ENCODE measurements around the gene MRPL49. TPM values are rescaled to one million over a fixed set of nuclear protein-coding genes. Genes with fewer than 3 reads are reported as not detected.
A peak's percentile ranks its signal among the peaks of the same experiment; 100 is the strongest.

Gene MRPL49
- total RNA-seq, 6 donors from 2014 or later: 15.7 to 78.6 (median 57.1) TPM

- H3K4me3 ChIP-seq: no peak overlapping the region
- H3K36me3 ChIP-seq: peaks cover 37 to 65% (median 63%) of the 10 kb centered on the region in 4 donors
- H3K27ac ChIP-seq: no peak overlapping the region
- 85 to 97% methylated on average over 3 of the region's 3 CpGs for WGBS, 2 donors
- DNase-seq (no peak), ATAC-seq (ENCODE audit: low FRiP score in 2 of 2) (no peak)
- TF ChIP-seq POLR2AphosphoS5 (IDR thresholded peaks at IDR 0.05) (no peak), EP300 (IDR thresholded peaks at IDR 0.05) (no peak), POLR2A (IDR thresholded peaks at IDR 0.05) (no peak), CTCF (IDR thresholded peaks at IDR 0.05) (no peak)
- H3K27me3 ChIP-seq: no peaks in the 10 kb centered on the region
- peaks cover 24 to 33% (median 27%) of the 10 kb centered on the region in 4 donors for H3K4me1 ChIP-seq
- no peaks in the 10 kb centered on the region for H3K9me3 ChIP-seq
These were observed 9.3 kb downstream of the MRPL49 start for GRCh38 chr11:65131417-65131776.

GRCh38 chr11:65131895-65132237 lies 9.7 kb downstream of the MRPL49 start:
- peak overlapping the region in 1 of 4 donors; percentile 97 for H3K27ac ChIP-seq
- peaks cover 37 to 60% (median 58%) of the 10 kb centered on the region in 4 donors for H3K36me3 ChIP-seq
- no peaks in the 10 kb centered on the region for H3K27me3 ChIP-seq
- no peaks in the 10 kb centered on the region for H3K9me3 ChIP-seq
- TF ChIP-seq POLR2A (IDR thresholded peaks at IDR 0.05): no peak
- TF ChIP-seq CTCF (IDR thresholded peaks at IDR 0.05): no peak
- no peak for TF ChIP-seq EP300 (IDR thresholded peaks at IDR 0.05)
- TF ChIP-seq POLR2AphosphoS5 (IDR thresholded peaks at IDR 0.05): no peak
- H3K4me3 ChIP-seq: no peak overlapping the region
- H3K4me1 ChIP-seq: peaks cover 24 to 33% (median 27%) of the 10 kb centered on the region in 4 donors
- WGBS, 2 donors: 85 to 100% methylated on average over 2 to 6 of the region's 6 CpGs
- ATAC-seq (ENCODE audit: low FRiP score in 2 of 2) (no peak), DNase-seq (no peak)

- Histone ChIP-seq H3K27me3 (no peaks in the 10 kb centered on the region), H3K4me3 (peak overlapping the region in 3 of 4 donors; percentile 67 to 98 (median 86)), H3K36me3 (peaks cover 32 to 55% (median 53%) of the 10 kb centered on the region in 4 donors), H3K4me1 (peaks cover 24 to 33% (median 27%) of the 10 kb centered on the region in 4 donors), H3K9me3 (no peaks in the 10 kb centered on the region), H3K27ac (peak overlapping the region in 3 of 4 donors; percentile 97 to 99 (median 98))
- DNase-seq (no peak), ATAC-seq (ENCODE audit: low FRiP score in 2 of 2) (no peak)
- WGBS, 2 donors: 70 to 74% methylated on average over 6 to 10 of the region's 10 CpGs
- no peak for TF ChIP-seq CTCF (IDR thresholded peaks at IDR 0.05)
- TF ChIP-seq POLR2A (IDR thresholded peaks at IDR 0.05): no peak
- no peak for TF ChIP-seq EP300 (IDR thresholded peaks at IDR 0.05)
- no peak for TF ChIP-seq POLR2AphosphoS5 (IDR thresholded peaks at IDR 0.05)
These were observed 10.3 kb downstream of the MRPL49 start for GRCh38 chr11:65132238-65132987.

GRCh38 chr11:65132988-65133700 lies 11.0 kb downstream of the MRPL49 start:
- ATAC-seq (ENCODE audit: low FRiP score in 2 of 2): peak in 1 of 2 donors; percentile 17
- Histone ChIP-seq H3K36me3 (peaks cover 27 to 47% (median 46%) of the 10 kb centered on the region in 4 donors), H3K27ac (peak overlapping the region; percentile 97 to 99 (median 98)), H3K9me3 (no peaks in the 10 kb centered on the region), H3K27me3 (no peaks in the 10 kb centered on the region), H3K4me3 (peak overlapping the region; percentile 67 to 98 (median 88)), H3K4me1 (peaks cover 24 to 33% (median 27%) of the 10 kb centered on the region in 4 donors)
- WGBS, 2 donors: 46% methylated on average over 18 of the region's 18 CpGs
- DNase-seq: peak; percentile 82 to 90
- TF ChIP-seq POLR2AphosphoS5 (IDR thresholded peaks at IDR 0.05) (no peak), POLR2A (IDR thresholded peaks at IDR 0.05) (no peak), CTCF (IDR thresholded peaks at IDR 0.05) (no peak), EP300 (IDR thresholded peaks at IDR 0.05) (no peak)

All from upper lobe of left lung (tissue), 6 donors.